Endothelial cell of umbilical vein (primary cell): ENCODE data around the gene HBE1. TPM values are rescaled to one million over a fixed set of nuclear protein-coding genes. Genes with fewer than 3 reads are reported as not detected.

Experiments used
- BruUV-seq: library from RNA; stranded (reverse); fragments of 400-500 nt; replicated peaks from 2 replicates; lab custom pipeline; 2021; lab: Mats Ljungman, UMichigan
- CTCF ChIA-PET: fragments of 300-600, 350-600 bp; sonication (Branson Sonifier 250); formaldehyde crosslinking; loops from one replicate; lab custom pipeline; 2021; ENCODE audit warnings: antibody characterized with exemption, inconsistent platforms; lab: Charles Lee
- POLR2A ChIA-PET: fragments of 300-600, 350-600 bp; sonication (Branson Sonifier 250); formaldehyde crosslinking; loops from one replicate; lab custom pipeline; 2021; ENCODE audit warnings: antibody characterized with exemption, inconsistent platforms; lab: Charles Lee
- DNase-seq: peaks from one replicate; pipeline ENCODE4 v3.0.0-alpha.2; 2011; ENCODE audit warnings: low read depth, low spot score
- FAIRE-seq: peaks from 2 replicates; lab custom pipeline; 2011; peaks lifted over from hg19 to GRCh38; lab: Jason Lieb, UNC
- H2AFZ ChIP-seq: 2 replicates; pipeline ENCODE4 v1.6.0; 2012; ENCODE audit warnings: low read depth, low read length, control low read depth, inconsistent platforms
- H3K27ac ChIP-seq: 2 replicates; pipeline ENCODE4 v1.5.1; 2011; ENCODE audit warnings: low read depth, mild to moderate bottlenecking, control low read depth, low read length, moderate library complexity; ENCODE audit not compliant: insufficient read depth
- H3K27me3 ChIP-seq, 2 experiments: 2 replicates each; pipeline versions ENCODE4 v1.6.0 to v1.6.1; 2011; ENCODE audit warnings: low read length in 2 of 2, mixed read lengths in 1 of 2; ENCODE audit not compliant: control insufficient read depth in 2 of 2, insufficient read depth in 2 of 2
- H3K36me3 ChIP-seq, 2 experiments: 2 replicates in 1 of 2; 3 replicates in 1 of 2; pipeline ENCODE4 v1.5.1; 2011; ENCODE audit warnings: low read length in 2 of 2, mild to moderate bottlenecking in 1 of 2, moderate library complexity in 1 of 2; ENCODE audit not compliant: control insufficient read depth in 2 of 2, insufficient read depth in 2 of 2; ENCODE audit errors: extremely low read depth in 1 of 2
- H3K4me1 ChIP-seq: 3 replicates; pipeline ENCODE4 v1.5.1; 2011; ENCODE audit warnings: mild to moderate bottlenecking, low read length; ENCODE audit not compliant: control insufficient read depth, insufficient read depth; ENCODE audit errors: extremely low read depth
- H3K4me2 ChIP-seq: 2 replicates; pipeline ENCODE4 v1.6.1; 2011; ENCODE audit warnings: low read length, control low read depth, mixed read lengths; ENCODE audit not compliant: insufficient read depth
- H3K4me3 ChIP-seq, 3 experiments: fragments of 200-600 bp in 1 of 3; sonication (generic), shearing (Covaris generic) in 1 of 3; replicated peaks in 1 of 3; 2 replicates each; pipeline ENCODE4 v1.5.1; 2011 to 2016; ENCODE audit warnings: control low read depth in 3 of 3, low read length in 3 of 3, mild to moderate bottlenecking in 2 of 3, inconsistent platforms in 1 of 3, low read depth in 1 of 3, moderate library complexity in 1 of 3; ENCODE audit not compliant: insufficient read depth in 1 of 3
- H3K79me2 ChIP-seq: 2 replicates; pipeline ENCODE4 v1.6.0; 2012; ENCODE audit warnings: low read length, inconsistent platforms; ENCODE audit not compliant: control insufficient read depth, insufficient read depth
- H3K9ac ChIP-seq: replicated peaks from 2 replicates; pipeline ENCODE3; 2011; ENCODE audit warnings: low read length, control low read depth; ENCODE audit not compliant: insufficient read depth; ENCODE audit errors: extremely low read depth
- H3K9me1 ChIP-seq: replicated peaks from 3 replicates; pipeline ENCODE4 v1.6.0; 2011; ENCODE audit warnings: mild to moderate bottlenecking, low read length; ENCODE audit not compliant: control insufficient read depth, insufficient read depth; ENCODE audit errors: extremely low read depth
- H3K9me3 ChIP-seq: replicated peaks from 2 replicates; pipeline ENCODE4 v1.5.1; 2012; ENCODE audit warnings: low read length, inconsistent platforms; ENCODE audit not compliant: control insufficient read depth, insufficient read depth
- H4K20me1 ChIP-seq: replicated peaks from 2 replicates; pipeline ENCODE3; 2011; ENCODE audit warnings: mild to moderate bottlenecking, low read length; ENCODE audit not compliant: control insufficient read depth, insufficient read depth; ENCODE audit errors: extremely low read depth
- CTCF ChIP-seq, 2 donors: IDR thresholded peaks; 1 replicate in 1 of 2; 2 replicates in 1 of 2; pipeline ENCODE4 v1.5.1; 2011; ENCODE audit warnings: low read length in 2 of 2, mild to moderate bottlenecking in 2 of 2, moderate library complexity in 2 of 2, control low read depth in 1 of 2, inconsistent platforms in 1 of 2, low read depth in 1 of 2; ENCODE audit not compliant: insufficient read depth in 1 of 2; ENCODE audit errors: extremely low read depth in 1 of 2
- EZH2 ChIP-seq: IDR thresholded peaks from 2 replicates; pipeline ENCODE4 v1.6.1; 2012; ENCODE audit warnings: borderline replicate concordance, low read depth, mild to moderate bottlenecking, moderate library complexity, low read length, inconsistent platforms; ENCODE audit not compliant: severe bottlenecking
- FOS ChIP-seq: IDR thresholded peaks from 2 replicates; pipeline ENCODE4 v1.6.1; 2011; ENCODE audit warnings: mild to moderate bottlenecking, low read length, moderate library complexity, borderline replicate concordance; ENCODE audit not compliant: insufficient read depth
- GATA2 ChIP-seq: IDR thresholded peaks from 2 replicates; pipeline ENCODE4 v1.7.0; 2011; ENCODE audit warnings: low read depth, mild to moderate bottlenecking, moderate library complexity, mixed read lengths, low read length; ENCODE audit not compliant: insufficient read length, insufficient read depth
- JUN ChIP-seq: IDR thresholded peaks from 2 replicates; pipeline ENCODE4 v1.6.1; 2011; ENCODE audit warnings: borderline replicate concordance, low read depth; ENCODE audit not compliant: insufficient read length, insufficient read depth
- MAX ChIP-seq: IDR thresholded peaks from 2 replicates; pipeline ENCODE4 v1.6.1; 2011; ENCODE audit not compliant: insufficient read depth, insufficient read length
- MYC ChIP-seq: IDR thresholded peaks from one replicate; pipeline ENCODE4 v1.6.1; 2011; ENCODE audit warnings: mild to moderate bottlenecking, low read depth, low read length
- POLR2A ChIP-seq: IDR thresholded peaks from 2 replicates; pipeline ENCODE4 v1.6.1; 2012; ENCODE audit warnings: low read depth, mild to moderate bottlenecking, control low read depth, low read length
- POLR2AphosphoS5 ChIP-seq: IDR thresholded peaks from 2 replicates; pipeline ENCODE4 v1.6.1; 2012; ENCODE audit warnings: low read depth, mild to moderate bottlenecking, control low read depth, low read length, moderate library complexity; ENCODE audit not compliant: insufficient read depth
- dilution Hi-C: fragments of 300-500 bp; cut with MboI; formaldehyde crosslinking; loops from one replicate; pipeline ENCODE4 v1.15.0; 2019; ENCODE audit warnings: low sequenced_read_pairs; ENCODE audit not compliant: extremely low pct_ligation_motif_present
- intact Hi-C: fragments of 100-400 bp; cut with micrococcal nuclease; formaldehyde crosslinking; loops from one replicate; pipeline ENCODE4 v1.10.0; 2022
- polyA plus RNA-seq, 4 experiments: library from polyadenylated mRNA; depleted of rRNA in 3 of 4; stranded (reverse) in 3 of 4; unstranded in 1 of 4; fragments of >200 nt; gene quantifications; 2 replicates each; pipeline versions ENCODE4 v1.2.1 to v1.2.3, GENCODE V29; 2011 to 2012; ENCODE audit warnings: missing spikeins in 1 of 4
- total RNA-seq: library from RNA; stranded (reverse); gene quantifications from 2 replicates; pipeline ENCODE4 v1.2.3, GENCODE V29; 2021

The HBE1 gene
- total and polyA plus RNA-seq, 2 donors (not counting 3 experiments of a cell fraction or from before 2014, with no cell fraction given) = 0.37 TPM; not detected in 1

- H3K4me1 ChIP-seq = no peaks in the 10 kb centered on the region
- no peaks in the 10 kb centered on the region for H3K9me1 ChIP-seq
- no peak for TF ChIP-seq CTCF (IDR thresholded peaks at IDR 0.05; ENCODE audit: extremely low read depth in 1 of 2, insufficient read depth in 1 of 2, low read depth in 1 of 2, low read length in 2 of 2)
- TF ChIP-seq GATA2 = no peak
- no peak for TF ChIP-seq JUN
- TF ChIP-seq FOS = no peak
- TF ChIP-seq POLR2A = no peak
- no peak for TF ChIP-seq POLR2AphosphoS5
- no peak for TF ChIP-seq MAX
- no peak for TF ChIP-seq MYC
- TF ChIP-seq EZH2 = no peak
- POLR2A ChIA-PET = no interaction called here
- no TSS peak for BruUV-seq
- no peaks in the 10 kb centered on the region for H3K9me3 ChIP-seq
- intact Hi-C loops (no loop called here), dilution Hi-C loops (no loop called here)
- H3K27me3 ChIP-seq = no peaks in the 10 kb centered on the region
- no peaks in the 10 kb centered on the region for H4K20me1 ChIP-seq
- no peak for FAIRE-seq
- no peaks in the 10 kb centered on the region for H3K36me3 ChIP-seq
- no peak overlapping the region for H3K4me2 ChIP-seq
- CTCF ChIA-PET = no interaction called here
- no peak overlapping the region for H3K4me3 ChIP-seq
- H3K9ac ChIP-seq = no peak overlapping the region
- H2AFZ ChIP-seq = no peak overlapping the region
- H3K27ac ChIP-seq = no peak overlapping the region
- H3K79me2 ChIP-seq = no peaks in the 10 kb centered on the region
- no peak for DNase-seq
Observed at GRCh38 chr11:5242933-5243815, 26.6 kb downstream of the HBE1 start.
